GM06990 (cell line): Measurements from ENCODE around the gene PIGR.

Experiments used
- DNase-seq: peaks from one replicate; pipeline ENCODE4 v3.0.0-alpha.2; 2011; ENCODE audit not compliant: insufficient read length; ENCODE audit errors: extremely low read depth
- H3K27me3 ChIP-seq: replicated peaks from 2 replicates; pipeline ENCODE4 v1.6.0; 2011; ENCODE audit warnings: low read length; ENCODE audit not compliant: control insufficient read depth, insufficient read depth
- H3K36me3 ChIP-seq: 2 replicates; pipeline ENCODE4 v1.5.1; 2011; ENCODE audit warnings: low read length; ENCODE audit not compliant: control insufficient read depth, insufficient read depth
- H3K4me3 ChIP-seq: replicated peaks from 2 replicates; pipeline ENCODE4 v1.5.1; 2011; ENCODE audit warnings: low read depth, mild to moderate bottlenecking, control low read depth, low read length
- TF ChIP-seq, protein P1 (sequence below): IDR thresholded peaks from 2 replicates; pipeline ENCODE4 v1.5.1; 2011; ENCODE audit warnings: low read length, control low read depth, mild to moderate bottlenecking, inconsistent platforms; ENCODE audit not compliant: insufficient read depth, poor library complexity, severe bottlenecking

Gene PIGR

DNA sequence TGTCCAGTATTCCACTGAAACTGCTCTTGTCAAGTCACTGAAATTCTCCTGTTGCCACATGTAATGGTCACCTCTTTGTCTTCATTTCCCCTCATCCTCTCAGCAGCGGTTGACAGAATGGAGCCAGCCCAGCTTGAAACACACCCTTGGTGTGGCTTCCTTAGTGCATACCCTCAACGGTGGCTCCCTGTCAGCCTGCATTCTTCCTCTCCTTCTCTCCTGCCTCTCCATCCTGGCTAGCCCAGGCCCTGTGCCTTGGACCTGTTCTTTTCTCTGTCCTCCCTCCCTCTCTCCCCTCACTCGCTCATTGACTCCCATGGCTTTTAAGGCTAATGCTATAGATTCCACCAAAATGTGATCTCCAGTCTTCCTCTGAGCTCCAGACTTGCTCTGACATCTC is 28.2 kb downstream of the PIGR start:
- peaks cover 13% of the 10 kb centered on the region for H3K36me3 ChIP-seq
- H3K27me3 ChIP-seq = no peaks in the 10 kb centered on the region
- TF ChIP-seq, protein P1, sequence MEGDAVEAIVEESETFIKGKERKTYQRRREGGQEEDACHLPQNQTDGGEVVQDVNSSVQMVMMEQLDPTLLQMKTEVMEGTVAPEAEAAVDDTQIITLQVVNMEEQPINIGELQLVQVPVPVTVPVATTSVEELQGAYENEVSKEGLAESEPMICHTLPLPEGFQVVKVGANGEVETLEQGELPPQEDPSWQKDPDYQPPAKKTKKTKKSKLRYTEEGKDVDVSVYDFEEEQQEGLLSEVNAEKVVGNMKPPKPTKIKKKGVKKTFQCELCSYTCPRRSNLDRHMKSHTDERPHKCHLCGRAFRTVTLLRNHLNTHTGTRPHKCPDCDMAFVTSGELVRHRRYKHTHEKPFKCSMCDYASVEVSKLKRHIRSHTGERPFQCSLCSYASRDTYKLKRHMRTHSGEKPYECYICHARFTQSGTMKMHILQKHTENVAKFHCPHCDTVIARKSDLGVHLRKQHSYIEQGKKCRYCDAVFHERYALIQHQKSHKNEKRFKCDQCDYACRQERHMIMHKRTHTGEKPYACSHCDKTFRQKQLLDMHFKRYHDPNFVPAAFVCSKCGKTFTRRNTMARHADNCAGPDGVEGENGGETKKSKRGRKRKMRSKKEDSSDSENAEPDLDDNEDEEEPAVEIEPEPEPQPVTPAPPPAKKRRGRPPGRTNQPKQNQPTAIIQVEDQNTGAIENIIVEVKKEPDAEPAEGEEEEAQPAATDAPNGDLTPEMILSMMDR = no peak
- peak overlapping the region; percentile 81 for H3K4me3 ChIP-seq
- no peak for DNase-seq

DNA sequence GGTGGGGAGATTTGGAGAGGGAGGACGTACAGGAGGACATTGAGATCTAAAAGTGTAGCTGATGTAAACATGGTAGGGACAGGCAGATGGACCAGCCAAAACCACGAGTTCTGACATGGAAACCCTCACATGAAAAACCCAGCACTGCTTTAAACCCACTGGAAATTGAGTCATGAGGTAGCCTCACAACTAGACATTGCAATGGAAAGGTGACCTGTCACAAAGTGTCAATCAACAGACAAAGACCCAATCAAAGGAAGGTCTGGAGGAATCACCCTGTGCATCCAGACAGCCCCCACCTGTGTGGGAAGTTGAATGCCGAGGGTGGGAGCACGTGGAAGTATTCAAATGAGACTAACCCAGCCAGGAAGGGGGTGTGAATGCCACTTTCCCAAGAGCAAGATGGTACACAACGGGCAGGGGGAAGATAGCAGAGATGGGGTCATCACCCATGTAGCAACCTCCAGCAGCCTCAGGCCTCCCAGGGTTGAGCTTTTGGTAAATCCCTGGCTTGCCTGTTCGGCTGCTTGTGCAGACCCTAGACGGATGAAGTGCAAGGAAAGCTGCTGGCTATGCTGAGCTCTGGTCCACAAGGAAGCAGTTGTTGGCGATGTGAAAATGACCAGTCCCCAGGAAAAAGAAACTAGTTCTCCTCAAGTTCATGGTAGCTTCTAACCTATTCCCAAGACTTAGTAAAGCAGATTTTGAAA is 30.1 kb downstream of the PIGR start:
- peak overlapping the region; percentile 81; the same call in 1 of the 2 replicates for H3K4me3 ChIP-seq
- TF ChIP-seq, protein P1 = no peak
- no peak for DNase-seq
- no peaks in the 10 kb centered on the region for H3K27me3 ChIP-seq
- H3K36me3 ChIP-seq = peaks cover 21% of the 10 kb centered on the region

DNA sequence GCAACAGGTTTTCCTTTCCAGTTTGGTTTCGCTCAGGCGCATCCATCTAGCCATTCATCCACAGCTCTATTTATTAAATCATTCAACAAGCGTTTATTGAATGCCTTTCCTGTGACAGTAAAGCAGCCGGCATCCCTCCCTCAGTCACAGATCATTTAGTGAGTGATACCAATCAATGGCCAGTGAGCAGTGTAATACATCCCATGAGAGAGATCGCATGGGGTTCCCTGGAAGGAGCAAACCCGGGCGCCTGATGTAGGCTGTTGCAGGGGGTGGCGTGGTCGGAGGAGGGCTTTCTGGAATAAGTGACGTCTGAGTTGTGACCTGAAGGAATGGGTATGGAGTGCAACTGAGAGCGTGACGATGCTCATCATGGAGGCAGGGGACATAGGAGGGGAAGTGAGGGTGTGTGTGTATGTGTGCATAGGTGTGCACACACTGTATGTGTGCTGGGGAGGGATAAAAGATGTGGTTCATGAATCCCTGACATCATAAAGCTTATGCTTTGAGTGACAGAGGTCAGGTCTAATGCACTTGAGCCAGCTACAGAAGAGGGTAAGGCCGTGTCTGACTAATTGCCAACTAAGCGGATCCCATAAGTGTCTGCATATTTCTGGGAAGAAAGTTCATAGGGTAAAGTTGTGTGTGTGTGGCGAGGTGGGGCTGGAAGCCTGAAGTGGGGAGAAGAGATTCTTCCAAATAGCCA is 31.1 kb downstream of the PIGR start:
- peaks cover 26% of the 10 kb centered on the region for H3K36me3 ChIP-seq
- DNase-seq = no peak
- no peak overlapping the region for H3K4me3 ChIP-seq
- H3K27me3 ChIP-seq = no peaks in the 10 kb centered on the region
- TF ChIP-seq, protein P1 = no peak

DNA sequence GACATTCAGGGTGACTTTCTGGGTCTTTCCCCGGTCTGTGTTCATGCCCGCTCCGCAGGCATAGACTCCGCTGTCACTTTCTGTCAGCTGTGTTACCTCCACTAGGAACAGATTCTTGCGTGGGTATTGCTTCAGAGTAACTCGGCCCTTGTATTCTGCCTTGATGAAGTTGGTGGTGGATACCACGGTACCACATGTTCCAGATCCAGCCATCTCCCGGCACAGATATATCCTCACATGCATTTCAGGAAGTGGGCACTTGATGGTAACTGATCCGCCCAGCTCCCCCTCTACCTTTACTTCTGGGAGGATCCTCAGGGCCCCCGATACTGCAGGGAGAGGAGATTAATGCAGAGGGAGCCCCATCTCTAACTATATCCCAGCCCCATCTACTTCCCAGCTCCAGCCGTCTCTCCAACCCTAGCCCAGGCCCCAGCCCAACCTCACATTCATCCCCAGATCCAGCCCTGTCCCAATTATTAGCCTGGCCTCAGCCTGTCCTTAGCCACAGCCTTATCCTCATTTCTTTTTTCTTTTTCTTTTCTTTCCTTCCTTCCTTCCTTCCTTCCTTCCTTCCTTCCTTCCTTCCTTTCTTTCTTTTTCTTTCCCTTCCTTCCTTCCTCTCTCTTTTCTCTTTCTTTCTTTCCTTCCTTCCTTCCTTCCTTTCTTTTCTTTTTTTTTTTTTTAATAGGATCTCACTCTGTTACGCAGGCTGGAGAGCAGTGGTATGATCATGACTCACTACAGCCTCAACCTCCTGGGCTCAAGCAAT is 32.3 kb downstream of the PIGR start:
- no peak overlapping the region for H3K4me3 ChIP-seq
- peaks cover 35% of the 10 kb centered on the region for H3K36me3 ChIP-seq
- no peak for DNase-seq
- TF ChIP-seq, protein P1 = no peak
- no peaks in the 10 kb centered on the region for H3K27me3 ChIP-seq

DNA sequence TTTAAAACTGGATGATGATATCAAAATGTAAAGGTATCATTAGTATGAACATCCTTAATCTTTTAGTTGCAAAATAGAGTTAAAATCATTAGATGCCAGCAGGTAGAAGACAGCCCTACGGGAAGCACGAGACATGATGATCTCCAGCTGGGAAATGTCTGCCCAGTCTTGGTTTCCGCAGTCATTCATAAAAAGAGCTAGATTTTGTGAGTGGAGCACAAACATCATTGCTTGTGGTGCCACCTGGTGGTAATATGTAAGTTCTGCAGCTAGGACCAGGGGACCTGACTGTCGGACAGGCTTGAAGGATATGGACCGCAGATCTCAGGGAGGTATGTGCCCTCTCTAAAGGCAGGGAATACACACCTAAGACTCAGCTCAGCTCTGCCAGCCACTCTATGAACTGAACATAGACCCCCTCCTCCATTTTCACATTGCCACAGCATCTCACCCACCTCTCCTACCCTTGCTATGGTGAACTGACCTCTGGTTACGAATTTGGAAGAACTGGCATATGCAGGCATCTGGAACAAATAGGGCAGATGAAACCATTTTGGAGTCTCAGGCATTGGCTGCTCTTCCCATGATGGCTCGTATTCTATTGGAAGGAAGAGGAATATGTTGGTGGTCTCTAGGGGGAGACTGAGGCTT is 33.7 kb downstream of the PIGR start:
- DNase-seq = no peak
- Histone ChIP-seq H3K4me3 (no peak overlapping the region), H3K36me3 (peaks cover 40% of the 10 kb centered on the region), H3K27me3 (no peaks in the 10 kb centered on the region)
- TF ChIP-seq, protein P1 = peak; percentile 77
